HG03432 (cell line): ENCODE results near the gene RGS9.
"Not testable (repeated sequence)": the region's sequence is repeated elsewhere in the genome, so short reads cannot be mapped to it uniquely, and the experiment has no call there.

Experiments used
- ATAC-seq: cut with Tn5 transposase; IDR thresholded peaks from one replicate; pipeline ENCODE4 v1.9.1; 2021; ENCODE audit warnings: mild to moderate bottlenecking, moderate library complexity; ENCODE audit not compliant: unreplicated experiment

Gene RGS9

GRCh38 chr17:65137021-65137939, at the start of gene RGS9:
Gene RGS9, plus strand, starts transcription at chr17:65137370. Its CDS starts 171 bp downstream, at chr17:65137541.
- peak; percentile 95 for ATAC-seq

- ATAC-seq, result no peak
These were observed 48.4 kb upstream of the RGS9 start for GRCh38 chr17:65088621-65089360.

GRCh38 chr17:65092262-65092661, 44.9 kb upstream of the RGS9 start:
- no peak for ATAC-seq

GRCh38 chr17:65092721-65093356, 44.3 kb upstream of the RGS9 start:
- ATAC-seq, result not testable (repeated sequence)

- ATAC-seq, result no peak
These were observed 43.2 kb upstream of the RGS9 start for GRCh38 chr17:65093930-65094329.

GRCh38 chr17:65095465-65095864, 41.7 kb upstream of the RGS9 start:
- no peak for ATAC-seq

GRCh38 chr17:65096382-65096781, 40.8 kb upstream of the RGS9 start:
- ATAC-seq, result not testable (repeated sequence)

- no peak for ATAC-seq
These were observed 40.1 kb upstream of the RGS9 start for GRCh38 chr17:65097110-65097509.

GRCh38 chr17:65099475-65099874, 37.7 kb upstream of the RGS9 start:
- no peak for ATAC-seq

- peak; percentile 82 for ATAC-seq
These were observed 37.2 kb upstream of the RGS9 start for GRCh38 chr17:65099941-65100315.

- peak; percentile 75 for ATAC-seq
These were observed 36.6 kb upstream of the RGS9 start for GRCh38 chr17:65100316-65101140.

- no peak for ATAC-seq
These were observed 35.8 kb upstream of the RGS9 start for GRCh38 chr17:65101371-65101770.

GRCh38 chr17:65102235-65102634, 34.9 kb upstream of the RGS9 start:
- ATAC-seq, result no peak

- ATAC-seq, result no peak
These were observed 34.4 kb upstream of the RGS9 start for GRCh38 chr17:65102788-65103187.

GRCh38 chr17:65103431-65103830, 33.7 kb upstream of the RGS9 start:
- ATAC-seq, result no peak

GRCh38 chr17:65103896-65104295, 33.3 kb upstream of the RGS9 start:
- no peak for ATAC-seq

GRCh38 chr17:65104541-65104940, 32.6 kb upstream of the RGS9 start:
- ATAC-seq, result no peak

GRCh38 chr17:65104973-65105372, 32.2 kb upstream of the RGS9 start:
- ATAC-seq, result no peak

- ATAC-seq, result no peak
These were observed 29.0 kb upstream of the RGS9 start for GRCh38 chr17:65108152-65108551.

GRCh38 chr17:65109543-65109942, 27.6 kb upstream of the RGS9 start:
- ATAC-seq, result no peak
